Endothelial cell of umbilical vein (primary cell): ENCODE data around the gene GPR158.

Experiments
- POLR2A ChIP-seq: IDR thresholded peaks from 2 replicates; pipeline ENCODE4 v1.6.1; 2012; ENCODE audit warnings: low read depth, mild to moderate bottlenecking, control low read depth, low read length
- POLR2AphosphoS5 ChIP-seq: IDR thresholded peaks from 2 replicates; pipeline ENCODE4 v1.6.1; 2012; ENCODE audit warnings: low read depth, mild to moderate bottlenecking, control low read depth, low read length, moderate library complexity; ENCODE audit not compliant: insufficient read depth
- TF ChIP-seq, protein P1 (sequence below), 2 donors: IDR thresholded peaks; 1 replicate in 1 of 2; 2 replicates in 1 of 2; pipeline ENCODE4 v1.5.1; 2011; ENCODE audit warnings: low read length in 2 of 2, mild to moderate bottlenecking in 2 of 2, moderate library complexity in 2 of 2, control low read depth in 1 of 2, inconsistent platforms in 1 of 2, low read depth in 1 of 2; ENCODE audit not compliant: insufficient read depth in 1 of 2; ENCODE audit errors: extremely low read depth in 1 of 2

DNA sequence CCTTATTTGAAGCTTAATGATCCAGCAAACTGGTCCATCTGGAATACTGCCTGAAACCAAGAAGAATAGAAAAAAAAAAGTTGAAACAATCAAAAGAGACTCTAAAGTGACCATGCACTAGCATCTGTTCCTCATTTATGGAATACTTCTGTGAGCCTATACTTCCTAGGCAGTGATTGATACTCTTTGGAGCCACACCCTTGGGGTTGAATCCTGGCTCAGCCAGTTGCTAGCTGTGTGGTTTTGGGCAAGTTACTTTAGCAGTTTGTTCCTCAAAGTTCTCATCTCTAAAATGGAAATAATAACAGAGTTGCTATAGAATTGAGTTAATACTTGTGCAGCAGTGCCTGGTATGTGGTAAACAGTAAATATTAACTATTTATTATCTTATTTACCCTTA, 208.9 kb downstream of the GPR158 start:
- TF ChIP-seq, protein P1, sequence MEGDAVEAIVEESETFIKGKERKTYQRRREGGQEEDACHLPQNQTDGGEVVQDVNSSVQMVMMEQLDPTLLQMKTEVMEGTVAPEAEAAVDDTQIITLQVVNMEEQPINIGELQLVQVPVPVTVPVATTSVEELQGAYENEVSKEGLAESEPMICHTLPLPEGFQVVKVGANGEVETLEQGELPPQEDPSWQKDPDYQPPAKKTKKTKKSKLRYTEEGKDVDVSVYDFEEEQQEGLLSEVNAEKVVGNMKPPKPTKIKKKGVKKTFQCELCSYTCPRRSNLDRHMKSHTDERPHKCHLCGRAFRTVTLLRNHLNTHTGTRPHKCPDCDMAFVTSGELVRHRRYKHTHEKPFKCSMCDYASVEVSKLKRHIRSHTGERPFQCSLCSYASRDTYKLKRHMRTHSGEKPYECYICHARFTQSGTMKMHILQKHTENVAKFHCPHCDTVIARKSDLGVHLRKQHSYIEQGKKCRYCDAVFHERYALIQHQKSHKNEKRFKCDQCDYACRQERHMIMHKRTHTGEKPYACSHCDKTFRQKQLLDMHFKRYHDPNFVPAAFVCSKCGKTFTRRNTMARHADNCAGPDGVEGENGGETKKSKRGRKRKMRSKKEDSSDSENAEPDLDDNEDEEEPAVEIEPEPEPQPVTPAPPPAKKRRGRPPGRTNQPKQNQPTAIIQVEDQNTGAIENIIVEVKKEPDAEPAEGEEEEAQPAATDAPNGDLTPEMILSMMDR (IDR thresholded peaks at IDR 0.05; ENCODE audit: extremely low read depth in 1 of 2, insufficient read depth in 1 of 2, low read depth in 1 of 2, low read length in 2 of 2) = no peak
- TF ChIP-seq POLR2A (no peak), POLR2AphosphoS5 (no peak)
